ENCODE data around the gene SPC24. TPM values are rescaled to one million over a fixed set of nuclear protein-coding genes. Genes with fewer than 3 reads are reported as not detected.
A peak's percentile ranks its signal among the peaks of the same experiment; 100 is the strongest.

The SPC24 gene
- total and polyA plus RNA-seq, 2 experiments from 2014 or later, result 8.8 to 11.5 TPM

- H3K27ac ChIP-seq, result no peak overlapping the region
- no peaks in the 10 kb centered on the region for H3K27me3 ChIP-seq
- H3K36me3 ChIP-seq (replicated peaks; ENCODE audit: insufficient read depth, low read depth), result no peaks in the 10 kb centered on the region
- H3K4me3 ChIP-seq, result no peak overlapping the region
- H4K20me1 ChIP-seq (ENCODE audit: insufficient read depth, poor library complexity, severe bottlenecking), result no peaks in the 10 kb centered on the region
- DNase-seq (ENCODE audit: low spot score), result no peak
- H3K4me2 ChIP-seq, result no peak overlapping the region
- peaks cover 26% of the 10 kb centered on the region for H3K4me1 ChIP-seq (ENCODE audit: insufficient read depth)
- H3K9me3 ChIP-seq (ENCODE audit: low read depth), result no peaks in the 10 kb centered on the region
- H3K9me2 ChIP-seq (replicated peaks; ENCODE audit: insufficient read depth), result no peaks in the 10 kb centered on the region
- H2AFZ ChIP-seq, result no peak overlapping the region
- peaks cover 67% of the 10 kb centered on the region for H3K79me2 ChIP-seq
- 97% methylated on average over 5 of the region's 5 CpGs for WGBS (ENCODE audit: low lambda C conversion rate, missing lambda C conversion rate)
- TF ChIP-seq CTCF (IDR thresholded peaks at IDR 0.05; ENCODE audit: poor library complexity), result no peak
Observed at GRCh38 chr19:11191934-11192333, 36.4 kb upstream of the SPC24 start.

- no peak overlapping the region for H3K27ac ChIP-seq
- H3K36me3 ChIP-seq (replicated peaks; ENCODE audit: insufficient read depth, low read depth), result no peaks in the 10 kb centered on the region
Observed at GRCh38 chr19:11191273-11191755, 35.7 kb upstream of the SPC24 start.

GRCh38 chr19:11190501-11190900, 34.9 kb upstream of the SPC24 start:
- H4K20me1 ChIP-seq (ENCODE audit: insufficient read depth, poor library complexity, severe bottlenecking), result no peaks in the 10 kb centered on the region
- no peaks in the 10 kb centered on the region for H3K9me2 ChIP-seq (replicated peaks; ENCODE audit: insufficient read depth)
- H3K4me1 ChIP-seq (ENCODE audit: insufficient read depth), result peaks cover 23% of the 10 kb centered on the region
- no peak for DNase-seq (ENCODE audit: low spot score)
- peaks cover 55% of the 10 kb centered on the region for H3K79me2 ChIP-seq
- TF ChIP-seq CTCF (IDR thresholded peaks at IDR 0.05; ENCODE audit: poor library complexity) (no peak), EZH2 (IDR thresholded peaks at IDR 0.05; ENCODE audit: borderline replicate concordance) (no peak), EZH2phosphoT487 (IDR thresholded peaks at IDR 0.05; ENCODE audit: low read depth, severe bottlenecking, unreplicated experiment) (no peak)
- H3K36me3 ChIP-seq (replicated peaks; ENCODE audit: insufficient read depth, low read depth), result no peaks in the 10 kb centered on the region
- H3K9me3 ChIP-seq (ENCODE audit: low read depth), result no peaks in the 10 kb centered on the region
- no peak overlapping the region for H3K4me3 ChIP-seq
- H3K4me2 ChIP-seq, result peak overlapping the region; percentile 22
- no peak overlapping the region for H3K27ac ChIP-seq
- WGBS (ENCODE audit: low lambda C conversion rate, missing lambda C conversion rate), result 94% methylated on average over 8 of the region's 8 CpGs
- no peak overlapping the region for H2AFZ ChIP-seq
- H3K27me3 ChIP-seq, result no peaks in the 10 kb centered on the region

More at GRCh38 chr19:11191273-11191755, 35.7 kb upstream of the SPC24 start:
- no peak overlapping the region for H2AFZ ChIP-seq
- no peak overlapping the region for H3K4me2 ChIP-seq
- H3K4me3 ChIP-seq, result no peak overlapping the region
- no peaks in the 10 kb centered on the region for H3K9me3 ChIP-seq (ENCODE audit: low read depth)
- TF ChIP-seq EZH2phosphoT487 (IDR thresholded peaks at IDR 0.05; ENCODE audit: low read depth, severe bottlenecking, unreplicated experiment) (no peak), CTCF (IDR thresholded peaks at IDR 0.05; ENCODE audit: poor library complexity) (no peak), EZH2 (IDR thresholded peaks at IDR 0.05; ENCODE audit: borderline replicate concordance) (no peak)
- DNase-seq (ENCODE audit: low spot score), result no peak
- 84% methylated on average over 8 of the region's 8 CpGs for WGBS (ENCODE audit: low lambda C conversion rate, missing lambda C conversion rate)
- no peaks in the 10 kb centered on the region for H3K27me3 ChIP-seq
- H3K79me2 ChIP-seq, result peaks cover 60% of the 10 kb centered on the region
- no peaks in the 10 kb centered on the region for H3K9me2 ChIP-seq (replicated peaks; ENCODE audit: insufficient read depth)
- peaks cover 26% of the 10 kb centered on the region for H3K4me1 ChIP-seq (ENCODE audit: insufficient read depth)
- H4K20me1 ChIP-seq (ENCODE audit: insufficient read depth, poor library complexity, severe bottlenecking), result no peaks in the 10 kb centered on the region

- TF ChIP-seq EZH2 (IDR thresholded peaks at IDR 0.05; ENCODE audit: borderline replicate concordance) (no peak), EZH2phosphoT487 (IDR thresholded peaks at IDR 0.05; ENCODE audit: low read depth, severe bottlenecking, unreplicated experiment) (no peak), CTCF (IDR thresholded peaks at IDR 0.05; ENCODE audit: poor library complexity) (no peak)
- Histone ChIP-seq H2AFZ (no peak overlapping the region), H3K4me1 (ENCODE audit: insufficient read depth) (peaks cover 13% of the 10 kb centered on the region), H3K36me3 (replicated peaks; ENCODE audit: insufficient read depth, low read depth) (no peaks in the 10 kb centered on the region), H3K79me2 (peaks cover 42% of the 10 kb centered on the region), H3K27ac (no peak overlapping the region), H3K27me3 (no peaks in the 10 kb centered on the region), H3K4me3 (no peak overlapping the region), H3K4me2 (no peak overlapping the region), H3K9me2 (replicated peaks; ENCODE audit: insufficient read depth) (no peaks in the 10 kb centered on the region), H3K9me3 (ENCODE audit: low read depth) (no peaks in the 10 kb centered on the region), H4K20me1 (ENCODE audit: insufficient read depth, poor library complexity, severe bottlenecking) (no peaks in the 10 kb centered on the region)
- 96% methylated on average over 9 of the region's 9 CpGs for WGBS (ENCODE audit: low lambda C conversion rate, missing lambda C conversion rate)
- no peak for DNase-seq (ENCODE audit: low spot score)
Observed at GRCh38 chr19:11187441-11187840, 31.9 kb upstream of the SPC24 start.
